MM.1S (cell line): ENCODE measurements around the gene EMC8.
"Not testable (repeated sequence)": the region's sequence is repeated elsewhere in the genome, so short reads cannot be mapped to it uniquely, and the experiment has no call there.

Experiments
- CTCF ChIP-seq: fragments of 300-600 bp; sonication (generic); IDR thresholded peaks from 2 replicates; pipeline ENCODE4 v1.5.1; 2016; ENCODE audit warnings: antibody characterized with exemption, low read length, mixed read lengths
- EZH2phosphoT487 ChIP-seq: fragments of 300-600 bp; sonication (generic); IDR thresholded peaks from 2 replicates; pipeline ENCODE4 v1.6.1; 2018; ENCODE audit warnings: antibody characterized with exemption, low read length

- not testable (repeated sequence) for TF ChIP-seq CTCF, EZH2phosphoT487
Measured at GRCh38 chr16:85808104-85808503, 8.8 kb upstream of the EMC8 start.
